Measurements from ENCODE around the gene CHKB. TPM values are rescaled to one million over a fixed set of nuclear protein-coding genes. Genes with fewer than 3 reads are reported as not detected.

The CHKB gene
- total and polyA plus RNA-seq, 10 of the 15 experiments (the other 5 are each of a cell fraction or from before 2014, with no cell fraction given): 10.0 to 93.9 (median 57.0) TPM

DNA sequence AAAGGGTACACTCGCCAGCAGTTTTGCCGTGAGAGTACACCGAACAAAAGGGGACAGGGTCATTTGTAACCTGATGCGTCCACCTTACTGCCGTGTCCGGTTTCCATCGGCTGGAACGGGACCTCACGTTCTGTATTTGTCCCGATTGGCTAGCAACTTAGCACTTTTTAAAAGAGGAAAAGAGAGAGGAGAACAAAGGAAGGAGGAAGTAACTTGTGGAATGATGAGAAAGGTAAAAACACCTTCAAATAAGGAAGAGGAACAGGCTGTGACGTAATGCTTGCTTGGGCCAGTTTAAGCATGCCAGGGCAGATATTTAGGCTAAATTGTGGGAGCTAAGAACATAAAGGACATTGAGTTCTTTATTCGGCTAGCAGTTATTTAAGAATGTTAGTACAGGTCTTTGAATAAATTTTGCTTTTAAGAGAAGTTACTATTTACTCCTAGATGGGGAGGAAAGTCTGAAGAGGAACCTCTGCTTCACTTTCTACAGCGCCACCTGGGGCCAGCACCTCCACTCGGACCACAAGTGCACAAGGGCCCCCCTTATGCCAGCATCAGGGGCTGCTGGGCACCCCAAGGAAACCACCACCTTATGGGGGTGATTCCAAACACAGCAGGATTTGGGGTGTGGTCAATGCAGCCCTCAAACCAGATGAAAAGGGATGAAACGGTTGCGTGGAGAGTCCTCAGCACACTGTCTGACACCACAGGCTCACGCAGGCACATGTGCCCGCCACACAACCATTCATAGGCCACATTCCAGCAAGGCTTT, 39.5 kb upstream of the CHKB start:
- Histone ChIP-seq H4K20me1 (ENCODE audit: control insufficient read depth, insufficient read depth) (no peaks in the 10 kb centered on the region), H3K36me3 (ENCODE audit: control insufficient read depth in 2 of 2, insufficient read depth in 2 of 2, low read length in 1 of 2) (no peaks in the 10 kb centered on the region; a peak in 2 of 4 replicates), H3K9me3 (replicated peaks; ENCODE audit: control insufficient read depth, insufficient read depth, low read length) (no peaks in the 10 kb centered on the region), H3K4me1 (ENCODE audit: control insufficient read depth, insufficient read depth, low read length) (peaks cover 28% of the 10 kb centered on the region), H3K4me3 (peak overlapping the region; percentile 70), H3K27me3 (replicated peaks in 1 of 2; ENCODE audit: control insufficient read depth in 2 of 2, insufficient read depth in 2 of 2, low read length in 1 of 2) (no peaks in the 10 kb centered on the region), H3K9ac (ENCODE audit: control insufficient read depth, insufficient read depth, low read length) (peak overlapping the region; percentile 84), H3K79me2 (ENCODE audit: control insufficient read depth, insufficient read depth, low read length) (peaks cover 3% of the 10 kb centered on the region; the same call in 1 of the 2 replicates), H3K27ac (ENCODE audit: control insufficient read depth, insufficient read depth) (peak overlapping the region; percentile 97), H2AFZ (ENCODE audit: control insufficient read depth, low read depth, low read length) (peak overlapping the region; percentile 87), H3K4me2 (ENCODE audit: control insufficient read depth, insufficient read depth) (peak overlapping the region; percentile 100)
- FAIRE-seq (no peak), DNase-seq (ENCODE audit: low read depth, low spot score) (peak; percentile 15), ATAC-seq (peak; percentile 31)
- RAD21 ChIA-PET (ENCODE audit: unreplicated experiment): interaction anchor here (1.0 to 4.0 kb wide), 15 partner anchors 20 to 381 kb away, joined by 3 to 43 read pairs (median 6); partner anchors contain the start of genes LMF2, NCAPH2, SCO2 and TYMP
- CTCF ChIA-PET: interaction anchor here (0.6 to 3.5 kb wide), 30 partner anchors 8 to 471 kb away, joined by 3 to 32 read pairs (median 9); partner anchors contain the start of genes KLHDC7B, LMF2, NCAPH2 and SCO2
- 17% methylated on average over 18 of the region's 18 CpGs for WGBS (ENCODE audit: insufficient coverage, insufficient replicate concordance, low lambda C conversion rate, missing lambda C conversion rate)
- intact Hi-C loops (cut with micrococcal nuclease; ENCODE audit: unreplicated experiment) (loop anchor here (5.0 kb wide), 3 partner anchors 70 to 380 kb away; no protein-coding TSS in a partner anchor), in situ Hi-C loops (cut with MboI) (loop anchor here (5.0 kb wide), 1 partner anchor 95 kb away; the partner anchor contains the start of gene SCO2)
- TSS peak; percentile 98 for BruUV-seq (replicated peaks)
- POLR2A ChIA-PET: interaction anchor here (1.0 to 2.1 kb wide), 7 partner anchors 40 to 149 kb away, joined by 3 to 11 read pairs (median 4); partner anchors contain the start of genes CHKB and SCO2
- SMC1A ChIA-PET (ENCODE audit: uncharacterized antibody, unreplicated experiment): interaction anchor here (1.0 to 3.4 kb wide), 13 partner anchors 11 to 379 kb away, joined by 3 to 20 read pairs (median 6); partner anchors contain the start of genes LMF2, NCAPH2, SCO2 and SYCE3
- TF ChIP-seq TCF3 (IDR thresholded peaks at IDR 0.05; ENCODE audit: borderline replicate concordance, insufficient read depth, low read depth, low read length): no peak
- TF ChIP-seq TBL1XR1 (IDR thresholded peaks at IDR 0.05; ENCODE audit: low read depth, low read length): no peak
- TF ChIP-seq MTA3 (IDR thresholded peaks at IDR 0.05; ENCODE audit: borderline replicate concordance, low read length): no peak
- no peak for TF ChIP-seq SP1 (IDR thresholded peaks at IDR 0.05; ENCODE audit: low read depth, low read length)
- TF ChIP-seq NBN (IDR thresholded peaks at IDR 0.05): no peak
- peak; percentile 40; the same call in 1 of the 2 replicates for TF ChIP-seq PML (IDR thresholded peaks at IDR 0.05; ENCODE audit: low read length)
- no peak; the same call in 1 of the 2 replicates for TF ChIP-seq NFIC (IDR thresholded peaks at IDR 0.05; ENCODE audit: low read depth, low read length)
- no peak for TF ChIP-seq ZNF274 (IDR thresholded peaks at IDR 0.05; ENCODE audit: insufficient read depth, insufficient read length)
- TF ChIP-seq ZNF24 (IDR thresholded peaks at IDR 0.05): no peak
- no peak for TF ChIP-seq KDM1A (IDR thresholded peaks at IDR 0.05; ENCODE audit: borderline replicate concordance)
- TF ChIP-seq BHLHE40 (IDR thresholded peaks at IDR 0.05; ENCODE audit: borderline replicate concordance in 1 of 2, low read depth in 2 of 2, low read length in 1 of 2): peak in 1 of 2 experiments; percentile 24; a peak in 1 of 4 replicates
- TF ChIP-seq SREBF2 (IDR thresholded peaks at IDR 0.05; ENCODE audit: low read length): no peak
- TF ChIP-seq, protein P1, sequence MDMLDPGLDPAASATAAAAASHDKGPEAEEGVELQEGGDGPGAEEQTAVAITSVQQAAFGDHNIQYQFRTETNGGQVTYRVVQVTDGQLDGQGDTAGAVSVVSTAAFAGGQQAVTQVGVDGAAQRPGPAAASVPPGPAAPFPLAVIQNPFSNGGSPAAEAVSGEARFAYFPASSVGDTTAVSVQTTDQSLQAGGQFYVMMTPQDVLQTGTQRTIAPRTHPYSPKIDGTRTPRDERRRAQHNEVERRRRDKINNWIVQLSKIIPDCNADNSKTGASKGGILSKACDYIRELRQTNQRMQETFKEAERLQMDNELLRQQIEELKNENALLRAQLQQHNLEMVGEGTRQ (IDR thresholded peaks at IDR 0.05; ENCODE audit: borderline replicate concordance, low read depth, low read length): no peak
- TF ChIP-seq FOXM1 (IDR thresholded peaks at IDR 0.05; ENCODE audit: low read depth, low read length): peak; percentile 55; the same call in 1 of the 2 replicates
- no peak for TF ChIP-seq CHD4 (IDR thresholded peaks at IDR 0.05)
- no peak for TF ChIP-seq RFX5 (IDR thresholded peaks at IDR 0.05; ENCODE audit: low read depth, low read length)
- TF ChIP-seq, protein P2, sequence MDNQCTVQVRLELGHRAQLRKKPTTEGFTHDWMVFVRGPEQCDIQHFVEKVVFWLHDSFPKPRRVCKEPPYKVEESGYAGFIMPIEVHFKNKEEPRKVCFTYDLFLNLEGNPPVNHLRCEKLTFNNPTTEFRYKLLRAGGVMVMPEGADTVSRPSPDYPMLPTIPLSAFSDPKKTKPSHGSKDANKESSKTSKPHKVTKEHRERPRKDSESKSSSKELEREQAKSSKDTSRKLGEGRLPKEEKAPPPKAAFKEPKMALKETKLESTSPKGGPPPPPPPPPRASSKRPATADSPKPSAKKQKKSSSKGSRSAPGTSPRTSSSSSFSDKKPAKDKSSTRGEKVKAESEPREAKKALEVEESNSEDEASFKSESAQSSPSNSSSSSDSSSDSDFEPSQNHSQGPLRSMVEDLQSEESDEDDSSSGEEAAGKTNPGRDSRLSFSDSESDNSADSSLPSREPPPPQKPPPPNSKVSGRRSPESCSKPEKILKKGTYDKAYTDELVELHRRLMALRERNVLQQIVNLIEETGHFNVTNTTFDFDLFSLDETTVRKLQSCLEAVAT (IDR thresholded peaks at IDR 0.05): no peak
- TF ChIP-seq BACH1 (IDR thresholded peaks at IDR 0.05; ENCODE audit: borderline replicate concordance): no peak
- no peak for TF ChIP-seq BCL11A (IDR thresholded peaks at IDR 0.05; ENCODE audit: low read depth, low read length)
- TF ChIP-seq, protein P3, sequence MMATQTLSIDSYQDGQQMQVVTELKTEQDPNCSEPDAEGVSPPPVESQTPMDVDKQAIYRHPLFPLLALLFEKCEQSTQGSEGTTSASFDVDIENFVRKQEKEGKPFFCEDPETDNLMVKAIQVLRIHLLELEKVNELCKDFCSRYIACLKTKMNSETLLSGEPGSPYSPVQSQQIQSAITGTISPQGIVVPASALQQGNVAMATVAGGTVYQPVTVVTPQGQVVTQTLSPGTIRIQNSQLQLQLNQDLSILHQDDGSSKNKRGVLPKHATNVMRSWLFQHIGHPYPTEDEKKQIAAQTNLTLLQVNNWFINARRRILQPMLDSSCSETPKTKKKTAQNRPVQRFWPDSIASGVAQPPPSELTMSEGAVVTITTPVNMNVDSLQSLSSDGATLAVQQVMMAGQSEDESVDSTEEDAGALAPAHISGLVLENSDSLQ (IDR thresholded peaks at IDR 0.05): no peak
- no peak for TF ChIP-seq POLR2AphosphoS5 (IDR thresholded peaks at IDR 0.05; ENCODE audit: low read length)
- TF ChIP-seq, protein P4, sequence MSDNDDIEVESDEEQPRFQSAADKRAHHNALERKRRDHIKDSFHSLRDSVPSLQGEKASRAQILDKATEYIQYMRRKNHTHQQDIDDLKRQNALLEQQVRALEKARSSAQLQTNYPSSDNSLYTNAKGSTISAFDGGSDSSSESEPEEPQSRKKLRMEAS (IDR thresholded peaks at IDR 0.05; ENCODE audit: low read depth, low read length): no peak

Data from GM12878 (cell line).